BJ (cell line): Measurements from ENCODE around the gene LLPH. TPM values are rescaled to one million over a fixed set of nuclear protein-coding genes. Genes with fewer than 3 reads are reported as not detected.
A peak's percentile ranks its signal among the peaks of the same experiment; 100 is the strongest.

ENCODE experiments used
- CTCF ChIA-PET: fragments of 350-600 bp; formaldehyde crosslinking; extraction: SDS; loops from one replicate; lab custom pipeline; 2021; ENCODE audit warnings: antibody characterized with exemption, inconsistent platforms; lab: Yijun Ruan, JAX
- POLR2A ChIA-PET: fragments of 300-600 bp; sonication (Branson Sonifier 250); formaldehyde crosslinking; extraction: SDS; loops from one replicate; lab custom pipeline; 2021; ENCODE audit warnings: antibody characterized with exemption; lab: Charles Lee
- DNase-seq: peaks from one replicate; pipeline ENCODE4 v3.0.0-alpha.2; 2011; ENCODE audit warnings: low read depth
- H3K27me3 ChIP-seq: 2 replicates; pipeline ENCODE4 v1.6.0; 2011; ENCODE audit warnings: low read length; ENCODE audit not compliant: control insufficient read depth, insufficient read depth
- H3K36me3 ChIP-seq: 2 replicates; pipeline ENCODE4 v1.5.1; 2011; ENCODE audit warnings: low read length; ENCODE audit not compliant: control insufficient read depth, insufficient read depth
- H3K4me3 ChIP-seq: 2 replicates; pipeline ENCODE4 v1.5.1; 2011; ENCODE audit warnings: low read depth, mild to moderate bottlenecking, control low read depth, low read length
- CTCF ChIP-seq: IDR thresholded peaks from 2 replicates; pipeline ENCODE4 v1.5.1; 2011; ENCODE audit warnings: low read depth, mild to moderate bottlenecking, control low read depth, inconsistent platforms, low read length, moderate library complexity; ENCODE audit not compliant: insufficient read depth
- polyA plus RNA-seq: library from polyadenylated mRNA; depleted of rRNA; stranded (reverse); fragments of >200 nt; gene quantifications from 2 replicates; pipeline ENCODE4 v1.2.3, GENCODE V29; 2011

The LLPH gene
- polyA plus RNA-seq, 1 experiment: 4.0 TPM

GRCh38 chr12:66090157-66090556 is 40.4 kb downstream of the LLPH start:
- H3K27me3 ChIP-seq: no peaks in the 10 kb centered on the region
- no peak overlapping the region for H3K4me3 ChIP-seq
- TF ChIP-seq CTCF: no peak
- CTCF ChIA-PET: interaction anchor here (1.3 kb wide), 1 partner anchor 488 kb away, joined by 4 read pairs; no protein-coding TSS in a partner anchor
- DNase-seq: no peak
- no peaks in the 10 kb centered on the region for H3K36me3 ChIP-seq
- POLR2A ChIA-PET: interaction anchor here (0.6 kb wide), 1 partner anchor 14 kb away, joined by 4 read pairs; no protein-coding TSS in a partner anchor

- ChIA-PET CTCF (interaction anchor here (0.7 to 1.9 kb wide), 12 partner anchors 13 to 856 kb away, joined by 3 to 7 read pairs (median 4); no protein-coding TSS in a partner anchor), POLR2A (no interaction called here)
- no peak for DNase-seq
- H3K4me3 ChIP-seq: no peak overlapping the region
- TF ChIP-seq CTCF: peak; percentile 83
- H3K27me3 ChIP-seq: no peaks in the 10 kb centered on the region
- no peaks in the 10 kb centered on the region for H3K36me3 ChIP-seq
These were observed 43.1 kb downstream of the LLPH start for GRCh38 chr12:66087365-66087943.

GRCh38 chr12:66085998-66086397 is 44.6 kb downstream of the LLPH start:
- DNase-seq: no peak
- Histone ChIP-seq H3K27me3 (no peaks in the 10 kb centered on the region), H3K36me3 (no peaks in the 10 kb centered on the region), H3K4me3 (no peak overlapping the region)
- CTCF ChIA-PET: interaction anchor here (0.6 to 1.5 kb wide), 6 partner anchors 12 to 109 kb away, joined by 3 to 5 read pairs (median 4); no protein-coding TSS in a partner anchor
- POLR2A ChIA-PET: no interaction called here
- no peak for TF ChIP-seq CTCF

- H3K27me3 ChIP-seq: no peaks in the 10 kb centered on the region; the same call in 1 of the 2 replicates
- H3K4me3 ChIP-seq: no peak overlapping the region
- no peak for TF ChIP-seq CTCF
- ChIA-PET CTCF (interaction anchor here (0.5 to 1.5 kb wide), 4 partner anchors 11 to 92 kb away, joined by 3 to 4 read pairs (median 4); no protein-coding TSS in a partner anchor), POLR2A (no interaction called here)
- H3K36me3 ChIP-seq: no peaks in the 10 kb centered on the region
- DNase-seq: no peak
These were observed 45.3 kb downstream of the LLPH start for GRCh38 chr12:66085213-66085612.

- Histone ChIP-seq H3K27me3 (no peaks in the 10 kb centered on the region; the same call in 1 of the 2 replicates), H3K4me3 (no peak overlapping the region), H3K36me3 (no peaks in the 10 kb centered on the region)
- TF ChIP-seq CTCF: no peak
- ChIA-PET POLR2A (no interaction called here), CTCF (interaction anchor here (1.2 kb wide), 1 partner anchor 48 kb away, joined by 5 read pairs; no protein-coding TSS in a partner anchor)
- DNase-seq: no peak
These were observed 46.8 kb downstream of the LLPH start for GRCh38 chr12:66083766-66084165.
